HG03159 (cell line): ENCODE results near the gene HDAC9.
"Not testable (repeated sequence)": the region's sequence is repeated elsewhere in the genome, so short reads cannot be mapped to it uniquely, and the experiment has no call there.

Experiments
- ATAC-seq: cut with Tn5 transposase; IDR thresholded peaks from one replicate; pipeline ENCODE4 v1.9.1; 2021; ENCODE audit warnings: mild to moderate bottlenecking, moderate library complexity; ENCODE audit not compliant: unreplicated experiment

HDAC9 gene

DNA sequence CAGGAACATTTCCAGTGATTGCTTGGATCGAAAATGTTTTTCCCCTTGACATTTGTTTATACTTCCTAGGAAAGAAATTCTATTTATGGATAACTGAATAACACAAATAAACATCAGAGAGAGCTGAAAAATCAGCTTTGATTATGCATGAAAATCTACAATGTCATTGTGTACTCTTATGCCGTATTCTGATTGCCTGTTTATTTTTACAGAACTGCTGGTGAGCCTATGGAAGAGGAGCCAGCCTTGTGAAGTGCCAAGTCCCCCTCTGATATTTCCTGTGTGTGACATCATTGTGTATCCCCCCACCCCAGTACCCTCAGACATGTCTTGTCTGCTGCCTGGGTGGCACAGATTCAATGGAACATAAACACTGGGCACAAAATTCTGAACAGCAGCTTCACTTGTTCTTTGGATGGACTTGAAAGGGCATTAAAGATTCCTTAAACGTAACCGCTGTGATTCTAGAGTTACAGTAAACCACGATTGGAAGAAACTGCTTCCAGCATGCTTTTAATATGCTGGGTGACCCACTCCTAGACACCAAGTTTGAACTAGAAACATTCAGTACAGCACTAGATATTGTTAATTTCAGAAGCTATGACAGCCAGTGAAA lies 500.4 kb downstream of the HDAC9 start:
- no peak for ATAC-seq

DNA sequence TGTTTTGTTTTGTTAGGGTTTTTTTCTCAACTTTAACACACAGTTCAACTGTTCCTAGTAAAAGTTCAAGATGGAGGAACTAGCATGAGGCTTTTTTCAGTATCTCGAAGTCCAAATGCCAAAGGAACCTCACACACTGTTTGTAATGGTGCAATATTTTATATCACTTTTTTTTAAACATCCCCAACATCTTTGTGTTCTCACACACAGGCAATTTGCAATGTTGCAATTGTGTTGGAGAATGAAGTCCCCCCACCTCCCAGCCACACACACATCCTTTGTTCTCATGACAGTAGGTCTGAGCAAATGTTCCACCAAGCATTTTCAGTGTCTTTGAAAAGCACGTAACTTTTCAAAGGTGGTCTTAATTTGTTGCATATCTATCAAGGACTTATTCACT lies 501.0 kb downstream of the HDAC9 start:
- ATAC-seq = no peak

DNA sequence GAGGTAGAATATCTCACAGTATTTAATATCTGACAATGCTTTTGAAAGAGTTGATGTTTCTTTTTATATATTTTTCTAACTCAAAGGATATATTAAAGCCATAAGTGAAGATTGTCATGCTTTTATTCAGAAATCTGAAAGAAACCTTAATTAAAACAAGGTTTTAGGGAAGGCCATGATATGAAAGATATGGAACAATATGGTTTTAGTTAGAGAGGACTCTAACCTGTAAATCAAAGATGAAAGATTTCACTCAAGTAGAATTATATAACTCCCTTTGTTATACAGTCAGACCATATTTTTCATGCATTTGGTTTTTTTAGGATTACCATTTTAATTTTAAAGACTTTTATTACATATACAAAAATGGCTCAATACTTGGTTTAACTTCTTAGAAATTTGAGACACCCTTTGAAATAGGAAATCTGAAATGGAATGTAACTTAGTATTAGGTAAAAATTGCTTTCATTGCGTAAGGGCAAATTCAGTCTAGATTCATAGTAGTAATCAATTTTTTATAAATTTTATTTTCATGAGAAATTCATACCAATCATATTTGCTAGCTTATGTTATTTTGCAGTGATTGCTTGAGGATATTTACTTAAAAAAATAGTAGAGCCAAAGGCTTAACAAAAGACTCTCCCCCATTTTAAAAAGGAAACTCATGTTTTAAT lies 502.1 kb downstream of the HDAC9 start:
- no peak for ATAC-seq

DNA sequence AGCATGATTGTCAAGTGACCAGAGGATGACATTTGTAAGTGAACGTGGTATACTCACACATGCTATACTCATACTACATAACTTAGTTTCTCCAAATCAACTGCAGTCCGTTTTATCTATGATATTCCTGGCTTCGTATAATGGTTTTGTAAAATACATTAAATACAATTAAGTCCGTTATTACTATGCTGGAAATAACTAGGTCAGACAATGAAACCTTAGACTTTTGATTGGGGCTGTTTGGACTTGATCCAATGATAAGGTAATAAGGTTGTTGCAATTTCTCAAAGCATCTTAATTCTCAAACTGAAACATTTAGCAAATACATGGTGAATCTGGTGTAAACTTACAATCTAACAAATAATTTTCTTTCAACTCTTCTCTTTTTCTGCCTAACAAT lies 504.9 kb downstream of the HDAC9 start:
- no peak for ATAC-seq

DNA sequence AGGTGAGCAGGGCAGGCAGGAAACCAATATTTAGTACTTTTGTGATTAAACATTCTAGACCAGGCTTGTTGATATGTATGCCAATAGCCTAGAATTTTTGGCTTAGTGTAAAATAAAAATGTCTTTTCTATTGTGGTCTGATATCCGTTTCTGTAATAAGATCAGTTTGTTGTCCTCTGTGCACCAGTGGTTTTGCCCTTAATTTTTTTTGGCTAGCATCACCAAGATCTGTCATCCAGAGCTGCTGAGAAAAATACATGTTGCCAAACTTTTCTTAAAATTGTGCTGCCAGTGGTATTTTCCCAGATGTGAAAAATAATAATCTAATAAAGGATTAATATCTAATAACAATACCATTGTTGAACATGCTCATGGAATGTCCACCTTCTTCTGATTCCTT lies 506.3 kb downstream of the HDAC9 start:
- ATAC-seq = no peak

DNA sequence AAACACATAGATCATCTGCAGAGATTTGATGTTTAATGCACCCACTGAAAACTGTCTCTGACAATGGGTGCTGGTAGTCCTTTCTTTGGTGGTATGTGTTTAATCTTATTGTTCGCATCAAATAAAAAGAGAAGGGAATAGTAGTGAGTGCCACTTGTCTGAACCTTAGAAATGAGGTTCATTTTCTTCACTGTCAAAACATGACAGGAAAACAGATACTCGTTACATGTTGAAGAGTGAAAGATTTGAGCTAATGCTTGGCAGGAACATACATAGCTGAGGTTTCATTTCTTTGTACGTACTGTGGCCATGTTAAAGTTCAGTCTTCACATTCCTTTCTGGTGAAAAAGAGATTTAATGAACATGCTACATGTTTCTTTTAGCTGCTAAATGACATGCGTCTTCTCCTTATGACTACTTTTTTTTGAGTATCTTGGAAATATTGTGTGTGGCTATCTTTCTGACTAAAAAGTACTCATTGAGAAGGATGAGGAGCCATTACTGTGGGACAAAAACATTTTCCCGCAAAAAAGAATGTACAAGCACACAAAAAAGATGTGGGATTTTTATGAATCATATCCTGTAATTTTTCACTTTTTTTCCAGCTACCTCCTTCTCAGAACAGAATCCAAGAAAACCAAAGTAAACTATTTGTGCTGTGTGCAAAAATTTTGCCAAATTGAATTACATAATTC lies 513.8 kb downstream of the HDAC9 start:
- no peak for ATAC-seq

DNA sequence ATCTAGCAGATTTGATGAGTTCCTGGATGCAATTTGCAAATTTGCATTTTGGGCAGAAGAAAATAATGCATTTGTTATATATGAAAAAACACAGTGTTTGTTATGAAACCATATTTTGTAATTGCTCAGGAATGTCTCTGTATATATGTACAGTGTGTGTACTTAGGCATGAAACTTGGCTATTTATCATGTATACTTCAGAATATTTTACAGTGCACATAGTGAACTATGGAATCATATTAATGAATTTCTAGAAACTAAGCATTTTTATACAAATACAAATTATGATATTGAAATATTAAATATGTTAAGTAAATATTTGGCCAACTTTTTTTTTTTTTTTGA lies 514.4 kb downstream of the HDAC9 start:
- no peak for ATAC-seq

DNA sequence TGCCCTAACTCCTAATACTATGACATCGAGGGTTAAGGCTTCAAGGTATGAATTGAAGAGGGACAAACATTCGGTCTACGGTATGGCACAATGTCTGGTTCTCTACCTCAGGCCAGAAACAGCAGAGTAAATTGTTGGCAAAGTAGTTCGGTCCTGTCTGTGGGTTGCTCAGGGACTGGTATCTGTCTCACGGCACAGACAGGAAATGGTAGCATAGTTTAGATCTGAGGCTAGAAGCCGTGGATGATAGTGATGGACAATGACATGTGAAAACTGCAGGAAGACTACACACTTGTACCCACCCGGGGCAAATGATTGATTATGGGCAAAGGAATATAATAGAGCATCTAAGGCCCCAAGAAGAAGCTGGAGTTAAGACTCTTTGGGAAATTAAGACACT lies 515.7 kb downstream of the HDAC9 start:
- no peak for ATAC-seq

DNA sequence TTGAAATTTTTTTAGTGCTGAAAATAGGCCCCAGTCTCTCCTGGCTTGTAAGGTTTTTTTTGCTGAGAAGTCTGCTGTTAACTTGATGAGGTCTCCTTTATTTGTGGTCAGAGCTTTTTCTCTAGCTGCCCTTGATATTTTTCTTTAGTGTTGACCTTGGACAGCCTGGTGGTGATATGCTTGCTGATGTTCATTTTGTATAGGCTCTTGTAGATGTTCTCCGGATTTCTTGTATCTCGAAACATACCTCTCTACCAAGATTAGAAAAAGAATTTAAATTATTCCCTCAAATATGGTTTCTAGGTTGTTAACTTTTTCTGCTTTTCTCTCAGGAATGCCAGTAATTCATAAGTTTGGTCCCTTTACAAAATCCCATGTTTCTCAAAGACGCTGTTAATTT lies 519.5 kb downstream of the HDAC9 start:
- ATAC-seq = no peak

DNA sequence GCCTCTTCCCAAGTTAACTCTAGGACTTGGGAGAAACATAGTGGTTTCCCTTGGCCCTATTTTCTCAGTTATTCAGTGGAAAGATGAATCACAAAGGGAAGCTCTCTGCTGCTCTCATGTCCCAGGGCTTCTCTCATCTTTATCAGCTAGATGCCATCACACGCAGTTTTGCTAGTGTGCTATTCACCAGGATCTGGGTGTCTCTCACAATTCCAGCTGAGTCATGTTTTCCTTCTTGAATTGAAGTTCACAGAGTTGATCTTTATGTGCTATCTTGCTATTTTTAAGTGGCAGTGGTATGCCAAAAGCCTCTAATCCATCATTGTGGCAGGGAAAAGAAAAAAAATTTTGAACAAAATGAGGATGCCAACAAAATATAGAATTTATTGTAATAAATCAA lies 520.6 kb downstream of the HDAC9 start:
- ATAC-seq = no peak

DNA sequence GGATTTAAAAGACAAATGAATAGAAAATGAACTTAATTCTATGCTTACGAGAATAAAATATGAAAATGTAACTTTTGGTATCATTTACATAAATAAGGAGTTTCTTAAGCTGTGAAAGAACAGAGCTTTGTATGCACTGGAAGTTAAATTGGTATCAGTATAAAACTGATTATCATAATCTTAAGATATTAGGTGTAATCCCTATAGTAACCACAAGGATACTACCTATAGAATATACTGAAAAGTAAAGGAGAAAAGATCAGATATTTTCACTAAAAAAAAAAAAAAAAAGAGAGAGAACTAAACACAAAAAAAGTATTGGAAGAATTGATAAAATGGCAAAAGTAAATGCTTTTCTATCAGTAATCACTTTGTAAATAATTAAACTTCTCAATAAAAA lies 521.8 kb downstream of the HDAC9 start:
- ATAC-seq = no peak

DNA sequence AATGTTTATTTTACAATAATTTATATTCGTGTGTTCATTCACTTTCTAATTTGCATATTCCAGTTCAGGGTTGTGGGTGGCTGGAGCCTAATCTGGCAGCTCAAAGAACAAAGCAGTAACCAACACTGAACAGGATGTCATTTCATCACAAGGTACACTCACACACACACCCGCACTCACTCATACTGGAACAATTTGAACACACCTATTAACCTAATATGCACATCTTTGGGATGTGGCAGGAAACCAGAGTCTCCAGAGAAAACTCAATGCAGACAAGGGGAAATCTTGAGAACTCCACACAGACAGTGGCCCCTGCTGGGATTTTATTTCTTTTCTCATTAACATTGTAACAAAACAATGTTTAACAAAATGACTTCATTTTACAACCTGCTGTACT lies 524.5 kb downstream of the HDAC9 start:
- no peak for ATAC-seq

DNA sequence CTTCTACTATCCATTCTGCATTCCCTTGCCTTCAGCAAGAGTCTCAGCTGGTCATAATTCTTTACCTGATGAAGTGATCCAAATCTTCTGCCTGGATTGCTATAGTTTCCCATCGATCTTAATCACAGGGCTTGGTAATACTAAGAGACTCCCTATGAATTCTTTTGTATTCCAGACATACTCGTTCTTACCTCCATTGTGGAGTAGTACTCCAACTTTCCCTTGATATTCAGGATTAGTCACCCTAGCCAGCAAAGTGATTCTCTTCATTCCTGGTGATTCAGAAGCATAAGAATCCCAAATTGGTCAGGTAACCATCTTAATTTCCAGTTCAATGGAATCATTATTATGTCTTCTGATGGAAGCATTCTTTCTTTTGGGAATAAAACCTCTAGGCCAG lies 525.2 kb downstream of the HDAC9 start:
- no peak for ATAC-seq

DNA sequence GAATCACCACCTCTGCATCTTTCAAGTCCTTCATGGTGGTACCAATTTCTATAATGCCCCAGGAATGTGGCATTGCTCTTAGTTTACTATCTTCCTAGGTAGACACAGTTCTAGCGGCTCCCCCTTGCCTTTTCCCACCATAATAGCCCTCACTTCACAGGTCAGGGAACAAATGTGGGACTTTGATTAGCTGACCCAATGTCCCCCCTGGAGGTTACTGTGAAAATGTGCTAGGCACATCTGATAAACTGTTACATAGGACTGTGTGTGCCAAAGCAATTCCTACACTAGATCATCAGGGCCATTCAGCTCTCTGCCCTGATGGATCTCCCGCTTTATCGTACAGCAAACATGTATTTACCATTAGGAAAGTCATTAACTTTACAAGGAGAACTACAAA lies 527.9 kb downstream of the HDAC9 start:
- ATAC-seq = no peak

DNA sequence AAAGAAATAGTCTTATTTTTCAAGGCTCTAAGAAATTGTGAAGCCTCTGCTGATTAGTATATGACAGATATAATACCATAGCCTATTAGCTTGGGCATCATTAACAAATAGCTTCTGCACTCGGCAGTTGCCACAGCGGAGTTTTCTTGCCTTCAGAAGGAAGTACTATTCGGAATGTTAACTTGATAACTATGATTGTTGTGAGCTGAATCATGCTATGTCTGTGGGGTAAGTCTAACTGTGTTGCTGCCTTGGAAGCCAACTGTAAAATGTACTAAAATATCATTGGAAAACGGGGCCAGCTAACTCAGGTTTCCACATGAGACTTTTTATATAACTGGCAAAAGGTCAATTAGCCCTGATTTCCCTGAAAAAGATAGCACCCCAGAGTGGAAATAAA lies 528.7 kb downstream of the HDAC9 start:
- no peak for ATAC-seq

DNA sequence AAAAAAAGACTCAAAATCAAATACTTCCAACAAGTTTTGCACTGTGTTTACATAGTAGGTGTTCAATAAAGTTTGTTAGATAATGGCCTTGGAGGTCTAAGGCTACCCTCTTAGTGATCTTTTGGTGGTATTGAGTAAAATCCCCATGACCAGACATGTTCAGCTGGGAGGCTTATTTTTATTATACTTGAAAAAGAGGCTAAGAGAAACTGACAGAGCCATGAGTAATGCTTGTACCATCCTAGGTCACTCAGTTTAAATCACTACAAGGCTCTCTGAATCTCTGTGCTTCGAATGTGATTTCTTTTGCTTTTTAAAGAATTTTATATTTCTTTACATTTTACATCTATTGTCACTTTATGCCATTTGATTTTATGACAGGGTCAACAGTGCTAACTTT lies 531.3 kb downstream of the HDAC9 start:
- ATAC-seq = no peak

DNA sequence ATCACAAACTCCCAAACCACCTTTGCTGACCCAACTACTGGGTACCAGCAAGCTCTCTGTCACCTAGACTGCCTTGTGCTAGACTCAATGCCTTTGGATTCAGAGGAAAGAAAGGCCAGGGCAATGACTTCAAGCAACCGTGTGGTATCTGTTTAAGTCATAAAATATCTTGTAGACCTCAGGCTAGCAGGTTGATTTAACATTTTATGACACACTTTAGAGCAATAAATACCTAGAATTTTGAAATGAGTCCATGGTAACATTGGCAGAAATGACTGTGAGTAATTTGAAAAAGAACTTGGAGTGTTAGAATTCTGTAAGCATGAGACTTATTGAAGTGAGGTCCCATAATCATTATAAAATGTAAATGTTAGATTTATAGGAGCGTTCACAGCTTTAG lies 534.7 kb downstream of the HDAC9 start:
- ATAC-seq = no peak

DNA sequence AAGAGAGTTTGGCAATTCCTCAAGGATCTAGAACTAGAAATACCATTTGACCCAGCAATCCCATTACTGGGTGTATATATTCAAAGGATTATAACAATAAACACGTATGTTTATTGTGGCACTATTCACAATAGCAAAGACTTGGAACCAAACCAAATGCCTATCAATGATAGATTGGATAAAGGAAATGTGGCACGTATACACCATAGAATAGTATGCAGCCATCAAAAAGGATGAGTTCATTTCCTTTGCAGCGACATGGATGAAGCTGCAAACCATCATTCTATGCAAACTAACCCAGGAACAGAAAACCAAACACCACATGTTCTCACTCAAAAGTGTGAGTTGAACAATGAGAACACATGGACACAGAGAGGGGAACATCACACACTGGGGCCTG lies 537.4 kb downstream of the HDAC9 start:
- ATAC-seq = not testable (repeated sequence)

DNA sequence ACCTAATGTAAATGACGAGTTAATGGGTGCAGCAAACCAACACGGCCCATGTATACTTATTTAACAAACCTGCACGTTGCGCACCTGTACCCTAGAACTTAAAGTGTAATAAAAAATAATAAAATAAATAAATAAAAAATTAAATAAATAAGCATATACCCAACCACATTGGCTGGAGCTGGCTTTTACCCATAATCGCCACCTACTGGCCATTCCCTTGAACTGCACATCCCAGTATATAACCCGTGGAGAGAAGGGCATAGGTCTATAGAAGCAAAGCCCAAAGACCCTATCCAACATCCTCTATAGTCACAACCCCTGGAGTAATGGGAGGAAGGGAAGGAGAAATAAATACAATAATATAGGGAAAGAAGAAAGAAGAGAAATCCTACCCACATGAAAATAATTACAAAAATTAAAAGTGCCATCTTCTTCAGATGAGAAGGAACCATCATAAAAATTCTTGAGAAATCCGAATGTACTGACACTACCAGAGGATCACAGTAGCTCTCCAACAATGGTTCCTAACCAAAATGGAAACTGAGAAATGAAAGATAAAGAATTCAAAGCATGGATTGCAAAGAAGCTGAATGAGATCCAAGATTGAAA lies 556.3 kb downstream of the HDAC9 start:
- ATAC-seq = peak; percentile 99
